ENCODE measurements around the gene DECR2. TPM values are rescaled to one million over a fixed set of nuclear protein-coding genes. Genes with fewer than 3 reads are reported as not detected.

Gene DECR2
- total and polyA plus RNA-seq, 2 of the 13 experiments (the other 11 are each of a cell fraction or from before 2014, with no cell fraction given), result 36.3 to 44.6 TPM

- TF ChIP-seq ZBTB26 (CRISPR knock-in tag; IDR thresholded peaks at IDR 0.05; ENCODE audit: borderline replicate concordance), result no peak
- TF ChIP-seq ZBTB2 (CRISPR knock-in tag; IDR thresholded peaks at IDR 0.05; ENCODE audit: low read depth), result no peak
- no peak for TF ChIP-seq ZNF20 (CRISPR knock-in tag; IDR thresholded peaks at IDR 0.05)
- no peak for TF ChIP-seq CBX2 (IDR thresholded peaks at IDR 0.05; ENCODE audit: low read depth, low read length)
- no peak for TF ChIP-seq CBX2 (CRISPR knock-in tag; IDR thresholded peaks at IDR 0.05; ENCODE audit: low read depth)
- 0 out of 2 replicates have a peak, but pooled peaks have one; percentile 23 for TF ChIP-seq PATZ1 (CRISPR knock-in tag; IDR thresholded peaks at IDR 0.05)
- TF ChIP-seq MEIS1 (CRISPR knock-in tag; IDR thresholded peaks at IDR 0.05; ENCODE audit: borderline replicate concordance), result no peak
- no peak for TF ChIP-seq PAWR (CRISPR knock-in tag; IDR thresholded peaks at IDR 0.05; ENCODE audit: borderline replicate concordance)
- no peak for TF ChIP-seq ZNF24 (IDR thresholded peaks at IDR 0.05)
- TF ChIP-seq GFI1 (CRISPR knock-in tag; IDR thresholded peaks at IDR 0.05; ENCODE audit: borderline replicate concordance), result no peak
- no peak for TF ChIP-seq ZGPAT (CRISPR knock-in tag; IDR thresholded peaks at IDR 0.05)
- no peak for TF ChIP-seq IKZF4 (CRISPR knock-in tag; IDR thresholded peaks at IDR 0.05; ENCODE audit: borderline replicate concordance, low read depth, not compliant biosample characterization)
- no peak for TF ChIP-seq ZNF513 (CRISPR knock-in tag; conservative IDR thresholded peaks at IDR 0.05)
- 0 out of 2 replicates have a peak, but pooled peaks have one; percentile 11 for TF ChIP-seq NFKB2 (CRISPR knock-in tag; IDR thresholded peaks at IDR 0.05; ENCODE audit: borderline replicate concordance)
- no peak for TF ChIP-seq USF2 (IDR thresholded peaks at IDR 0.05; ENCODE audit: low read depth, low read length)
- TF ChIP-seq USF2 (CRISPR knock-in tag; IDR thresholded peaks at IDR 0.05; ENCODE audit: borderline replicate concordance), result no peak
- peak; percentile 52 for TF ChIP-seq ZFY (CRISPR knock-in tag; IDR thresholded peaks at IDR 0.05)
- TF ChIP-seq ZNF367 (CRISPR knock-in tag; IDR thresholded peaks at IDR 0.05; ENCODE audit: borderline replicate concordance), result no peak
- no peak for TF ChIP-seq DDIT3 (CRISPR knock-in tag; IDR thresholded peaks at IDR 0.05)
Observed at GRCh38 chr16:369866-370436, 31.7 kb upstream of the DECR2 start (continued).

Data from HepG2 (cell line).